HK-2 (cell line): ENCODE results near the gene CLDN19.

Experiments
- DNase-seq: peaks from one replicate; pipeline ENCODE4 v3.0.0-alpha.2; 2018; ENCODE audit not compliant: unreplicated experiment

The CLDN19 gene

DNA sequence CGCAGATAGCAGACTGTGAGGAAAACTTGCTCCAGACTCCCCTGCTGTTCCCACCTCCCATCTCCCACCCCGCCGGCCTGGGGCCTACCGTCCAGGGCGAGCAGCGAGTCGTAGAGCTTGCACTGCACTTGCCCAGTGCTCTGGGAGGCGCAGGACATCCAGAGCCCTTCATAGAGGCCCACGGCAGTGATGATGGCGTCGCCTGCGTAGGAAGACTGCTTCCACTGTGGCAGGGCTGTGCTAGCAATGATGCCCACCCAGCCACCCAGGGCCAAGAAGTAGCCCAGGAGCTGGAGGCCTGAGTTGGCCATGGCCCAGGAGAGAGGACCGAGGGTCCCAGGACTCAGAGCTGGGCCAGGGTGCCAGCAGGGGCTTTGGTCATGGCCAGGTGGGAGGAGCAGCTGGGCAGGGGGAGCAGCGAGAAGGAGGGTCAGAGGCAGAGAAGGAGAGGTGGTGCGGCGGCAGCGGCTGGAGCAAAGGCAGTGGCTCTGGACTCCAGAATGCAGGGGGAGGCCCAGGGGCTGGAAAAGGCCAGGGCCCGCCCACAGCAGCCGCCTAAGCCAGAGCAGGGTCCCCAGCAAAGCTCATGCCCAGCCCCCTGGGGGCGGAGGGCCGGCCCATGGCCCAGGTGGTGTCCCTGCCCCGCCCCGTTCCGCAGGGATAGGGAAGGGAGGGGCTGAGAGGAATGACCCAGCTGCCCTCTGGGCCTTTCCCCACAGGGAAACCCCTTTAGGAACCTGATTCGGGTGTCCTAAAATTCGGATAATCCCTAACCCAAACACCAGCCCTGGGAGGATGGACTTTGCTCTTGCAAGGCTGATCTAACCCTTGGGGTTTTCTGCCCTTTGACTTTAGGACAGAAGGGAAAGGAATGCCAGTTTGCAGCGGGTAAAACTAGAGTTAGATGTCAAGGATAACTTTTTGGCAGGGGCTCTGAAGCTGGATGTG, at the start of gene CLDN19:
CLDN19 (minus strand) TSS at position 484 of the 948 bp plus-strand sequence; CDS start at position 311, 173 bp downstream.
- no peak for DNase-seq

GRCh38 chr1:42788021-42788420, 48.0 kb upstream of the CLDN19 start:
- DNase-seq = no peak

GRCh38 chr1:42786097-42786496, 46.1 kb upstream of the CLDN19 start:
- DNase-seq = no peak

- DNase-seq = no peak
Measured at GRCh38 chr1:42784946-42785693, 45.1 kb upstream of the CLDN19 start, which contains the start of gene TMEM269. Gene TMEM269 (plus strand): TSS chr1:42784991. CDS start chr1:42789894, 4,903 bp downstream.

DNA sequence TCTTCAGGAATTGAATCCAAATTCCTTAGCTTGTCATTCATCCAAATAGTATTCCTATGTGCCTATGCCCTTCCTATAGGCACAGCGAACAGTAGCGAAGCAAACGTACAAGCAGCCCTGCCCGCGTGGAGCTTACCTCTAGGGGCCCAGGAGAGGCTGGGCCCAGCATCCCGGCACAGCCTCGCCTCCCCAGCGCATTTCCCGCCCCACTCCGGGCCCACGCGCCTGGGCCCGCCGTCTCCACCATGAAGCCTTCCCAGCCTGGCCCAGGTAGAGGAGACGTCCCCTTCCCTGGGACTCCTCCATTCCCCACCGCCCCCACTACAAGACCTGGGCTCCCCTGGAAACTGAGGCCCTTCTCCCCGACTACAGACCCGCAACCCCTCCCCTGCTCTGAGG, 44.5 kb upstream of the CLDN19 start:
- no peak for DNase-seq

DNA sequence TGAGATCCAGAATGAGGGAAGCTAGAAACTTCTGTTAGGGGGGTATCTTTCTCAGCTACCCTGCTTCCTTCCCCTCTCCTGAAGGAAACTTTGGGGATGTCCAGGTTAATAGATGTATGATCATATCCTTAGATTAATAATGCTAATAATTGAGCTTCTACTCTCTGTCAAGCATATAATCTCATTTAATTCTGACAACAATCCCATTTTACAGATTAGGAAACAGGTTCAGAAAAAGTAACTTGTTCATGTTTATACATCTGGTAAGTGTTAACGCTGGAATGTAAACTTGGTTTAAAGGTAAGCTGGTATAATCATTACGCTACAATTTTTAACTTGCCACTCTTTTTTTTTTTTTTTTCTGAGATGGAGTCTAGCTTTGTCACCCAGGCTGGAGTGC, 43.1 kb upstream of the CLDN19 start:
- DNase-seq = no peak

DNA sequence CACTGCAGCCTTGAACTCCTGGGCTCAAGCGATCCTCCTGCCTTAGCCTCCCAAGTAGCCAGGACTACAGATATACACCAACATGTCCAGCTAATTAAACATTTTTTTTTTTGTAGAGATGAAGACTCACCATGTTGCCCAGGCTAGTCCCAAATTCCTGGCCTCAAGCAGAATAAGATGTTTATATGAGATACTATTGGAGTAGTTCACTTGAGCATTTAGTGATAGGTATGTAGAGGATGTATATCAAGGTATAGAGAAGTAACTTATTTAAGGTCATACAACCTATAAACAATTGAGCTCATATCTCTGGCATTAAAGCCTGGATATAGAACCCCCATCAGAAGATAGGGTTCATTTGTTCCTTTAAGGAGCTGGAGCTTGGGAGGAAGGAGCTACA, 40.1 kb upstream of the CLDN19 start:
- DNase-seq = no peak

DNA sequence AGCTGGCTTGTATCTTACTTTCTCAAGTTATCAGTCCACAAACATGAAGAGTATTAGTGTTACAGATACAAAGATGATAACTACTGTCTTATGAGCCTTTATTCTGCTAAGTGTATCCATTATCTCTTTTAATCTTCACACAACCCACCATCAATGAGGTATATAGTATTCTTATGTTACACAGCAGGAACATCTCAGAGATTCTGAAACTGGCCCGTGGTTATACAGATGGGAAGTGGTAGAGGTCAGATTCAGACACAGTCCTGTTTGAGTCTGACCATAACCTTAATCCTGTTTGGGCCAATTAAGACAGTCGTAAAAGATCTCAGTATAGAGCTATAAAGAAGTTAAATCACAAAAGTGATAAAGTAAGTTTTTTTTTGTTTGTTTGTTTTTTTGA, 39.7 kb upstream of the CLDN19 start:
- no peak for DNase-seq

DNA sequence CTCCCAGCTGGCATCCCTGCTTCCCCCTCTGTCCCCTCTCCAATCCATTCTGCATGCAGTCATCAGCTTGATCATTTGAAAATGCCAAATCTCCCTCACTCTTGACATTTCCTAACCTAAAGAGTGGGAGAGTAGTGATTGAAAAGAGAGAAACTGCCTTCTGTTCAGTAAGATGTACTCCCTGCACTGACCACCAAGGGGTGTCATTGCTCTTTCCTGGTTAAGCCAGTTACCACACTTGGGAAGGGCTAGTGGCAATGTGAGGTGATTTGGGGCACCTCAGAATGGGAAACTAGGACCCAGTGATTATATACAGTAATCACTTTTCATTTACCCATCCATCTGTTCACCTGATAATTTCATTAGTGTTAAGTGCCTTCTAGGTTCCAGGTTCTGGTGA, 37.8 kb upstream of the CLDN19 start:
- DNase-seq = peak; percentile 8

GRCh38 chr1:42776502-42776901, 36.5 kb upstream of the CLDN19 start:
- no peak for DNase-seq

DNA sequence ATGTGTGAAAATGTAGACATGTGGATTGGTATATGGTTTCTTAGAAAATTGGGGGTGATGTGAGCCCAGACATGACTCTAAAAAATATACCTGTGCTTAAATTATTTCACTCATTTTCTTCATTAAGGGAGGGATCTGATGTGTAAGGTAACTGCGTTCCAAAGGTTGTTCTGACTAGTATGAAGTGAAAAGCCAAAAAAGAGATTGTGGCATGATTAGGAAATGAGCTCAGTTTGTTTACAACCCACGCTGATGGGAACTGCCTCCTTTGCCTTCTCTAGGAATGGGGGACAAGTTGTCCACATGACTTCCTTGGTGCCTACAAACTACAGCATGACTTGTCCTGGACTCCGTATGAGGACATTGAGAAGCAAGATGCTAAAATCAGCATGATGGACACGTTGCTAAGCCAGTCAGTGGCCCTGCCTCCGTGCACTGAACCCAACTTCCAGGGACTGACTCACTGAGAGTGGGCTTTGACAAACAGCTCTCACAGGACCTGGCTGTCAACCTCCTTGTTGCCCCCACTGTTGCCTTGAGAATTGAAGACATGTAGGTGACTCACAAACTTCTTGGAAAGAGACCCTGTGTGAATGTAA, 35.0 kb upstream of the CLDN19 start:
- no peak for DNase-seq

DNA sequence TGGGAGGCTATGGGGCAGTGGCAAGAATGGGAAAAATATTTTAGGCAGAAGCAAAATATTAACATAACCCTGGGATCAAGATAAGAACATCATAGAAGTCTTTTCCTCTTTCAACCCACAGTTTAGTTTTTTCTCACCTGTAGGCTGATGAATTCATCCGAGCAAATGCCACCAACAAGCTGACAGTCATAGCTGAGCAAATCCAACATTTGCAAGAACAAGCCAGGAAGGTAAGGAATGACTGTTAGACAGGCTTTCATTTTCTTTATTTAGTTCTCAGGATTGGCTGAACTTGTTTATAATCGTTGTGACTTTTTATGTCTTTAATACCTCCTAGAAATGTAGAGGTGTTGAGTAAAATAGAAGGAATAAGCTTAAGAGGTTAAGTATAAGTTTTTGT, 33.4 kb upstream of the CLDN19 start:
- no peak for DNase-seq

DNA sequence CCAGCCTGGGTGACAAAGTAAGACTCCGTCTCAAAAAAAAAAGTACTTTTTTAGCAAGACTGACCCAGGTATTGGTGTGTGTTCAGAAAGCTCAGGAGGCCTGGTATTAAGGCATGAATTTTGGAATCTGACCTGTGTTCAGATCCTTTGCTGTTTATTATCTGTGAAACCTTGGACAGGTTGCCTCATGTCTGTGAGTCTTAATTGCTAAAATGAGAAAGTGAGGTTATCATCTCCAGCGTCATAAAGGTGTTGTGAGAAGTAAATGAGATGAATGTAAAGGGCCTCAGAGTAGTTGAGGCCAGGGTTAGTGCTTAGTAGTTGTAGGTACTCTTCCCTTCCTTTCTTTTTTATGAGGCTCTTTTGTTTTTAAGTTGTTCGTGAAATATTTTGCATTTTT, 29.8 kb upstream of the CLDN19 start:
- no peak for DNase-seq

DNA sequence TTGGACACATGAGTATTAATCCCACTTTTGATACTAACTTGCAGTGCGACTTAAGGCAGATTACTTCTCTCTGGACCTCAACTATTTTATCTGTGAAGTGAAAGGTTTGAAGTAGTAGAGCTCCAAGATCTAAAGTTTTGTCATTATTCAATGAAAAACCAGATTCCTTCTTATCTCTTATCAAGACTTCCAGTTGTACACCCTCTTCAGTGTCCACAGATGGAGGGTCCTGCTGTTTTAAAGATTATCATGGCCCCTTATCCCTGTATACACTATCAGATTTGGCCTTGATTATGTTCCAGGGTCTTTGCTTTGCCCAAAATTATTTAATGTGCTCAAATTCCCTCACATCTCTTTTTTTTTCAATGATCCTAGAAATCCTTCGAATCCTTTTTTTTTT, 28.1 kb upstream of the CLDN19 start:
- DNase-seq = no peak

- DNase-seq = no peak
Measured at GRCh38 chr1:42767510-42768000, 27.5 kb upstream of the CLDN19 start.

GRCh38 chr1:42766741-42767509, 26.9 kb upstream of the CLDN19 start, which contains the start of the genes C1orf50 and P3H1:
Gene C1orf50 (plus strand): TSS chr1:42767249. CDS start chr1:42767312, 63 bp downstream.
Gene P3H1 (minus strand): TSS chr1:42767028. CDS start chr1:42766971, 57 bp downstream.
- DNase-seq = peak; percentile 99

GRCh38 chr1:42765832-42766740, 26.1 kb upstream of the CLDN19 start:
- DNase-seq = peak; percentile 64

- no peak for DNase-seq
Measured at GRCh38 chr1:42765269-42765668, 25.2 kb upstream of the CLDN19 start.

DNA sequence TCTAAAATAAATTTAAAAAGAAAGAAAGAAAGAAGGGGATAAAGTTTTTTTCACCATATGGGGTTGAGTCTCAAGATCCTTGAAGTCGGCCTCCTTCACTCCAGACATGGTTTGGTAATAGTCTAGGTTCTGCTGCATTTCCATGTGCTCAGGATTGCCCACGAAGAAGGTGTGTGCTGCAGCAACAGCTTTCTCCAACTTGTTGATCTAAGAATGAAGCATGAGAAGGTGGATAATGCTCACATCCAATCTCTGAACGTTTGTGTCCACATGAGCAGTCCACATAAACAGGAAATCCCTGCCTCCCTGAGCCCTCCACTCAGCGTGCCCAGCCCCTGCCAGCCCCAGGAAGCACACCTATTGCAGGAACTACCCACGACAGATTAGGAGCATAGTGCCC, 22.2 kb upstream of the CLDN19 start:
- DNase-seq = no peak

GRCh38 chr1:42761567-42761966, 21.5 kb upstream of the CLDN19 start:
- no peak for DNase-seq
